Measurements from ENCODE around the gene RPL4. TPM values are rescaled to one million over a fixed set of nuclear protein-coding genes. Genes with fewer than 3 reads are reported as not detected.

Gene RPL4
- total and polyA plus RNA-seq, 10 of the 15 experiments (the other 5 are each of a cell fraction or from before 2014, with no cell fraction given) = 2,004 to 8,888 (median 4,667) TPM

DNA sequence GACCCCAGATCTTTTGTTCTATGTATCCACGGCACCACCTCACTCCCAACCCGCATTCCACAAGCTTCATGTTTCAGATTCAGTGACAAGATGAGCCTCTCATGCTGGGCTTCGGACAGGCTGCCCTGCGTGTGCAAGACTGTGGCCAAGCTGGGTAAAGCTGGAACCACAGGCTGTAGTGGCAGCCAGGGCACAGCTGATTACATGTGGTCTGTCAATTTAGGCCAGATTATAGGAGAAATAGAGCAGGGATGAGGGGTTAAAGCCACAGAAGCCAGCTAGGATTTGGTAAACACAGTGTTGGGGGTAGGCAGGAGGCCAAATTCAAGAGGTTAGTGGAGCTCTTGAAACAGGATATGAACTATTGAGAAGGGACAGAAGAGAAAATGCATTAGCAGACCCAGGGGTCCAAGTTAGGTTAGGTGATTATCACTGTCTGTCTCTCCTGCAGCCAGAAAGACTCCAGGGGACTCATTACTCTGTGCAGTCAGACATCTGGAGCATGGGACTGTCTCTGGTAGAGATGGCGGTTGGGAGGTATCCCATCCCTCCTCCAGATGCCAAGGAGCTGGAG lies 20.0 kb downstream of the RPL4 start:
- TF ChIP-seq RUNX3 (IDR thresholded peaks at IDR 0.05; ENCODE audit: low read length) (no peak), TBL1XR1 (IDR thresholded peaks at IDR 0.05; ENCODE audit: low read depth, low read length) (no peak), BCL11A (IDR thresholded peaks at IDR 0.05; ENCODE audit: low read depth, low read length) (no peak), RBBP5 (conservative IDR thresholded peaks at IDR 0.05) (no peak), POLR2A (IDR thresholded peaks at IDR 0.05; ENCODE audit: low read depth, low read length) (no peak), TCF7 (IDR thresholded peaks at IDR 0.05; ENCODE audit: borderline replicate concordance) (no peak), ESRRA (IDR thresholded peaks at IDR 0.05; ENCODE audit: low read length) (no peak), LARP7 (IDR thresholded peaks at IDR 0.05) (no peak), CHD2 (IDR thresholded peaks at IDR 0.05; ENCODE audit: borderline replicate concordance, low read depth, low read length) (no peak), MYB (IDR thresholded peaks at IDR 0.05; ENCODE audit: borderline replicate concordance, low read depth, low read length) (no peak), POLR2AphosphoS5 (IDR thresholded peaks at IDR 0.05; ENCODE audit: low read length) (no peak), NFYB (IDR thresholded peaks at IDR 0.05; ENCODE audit: insufficient read depth, low read depth, low read length) (no peak)
- TF ChIP-seq, protein P1, sequence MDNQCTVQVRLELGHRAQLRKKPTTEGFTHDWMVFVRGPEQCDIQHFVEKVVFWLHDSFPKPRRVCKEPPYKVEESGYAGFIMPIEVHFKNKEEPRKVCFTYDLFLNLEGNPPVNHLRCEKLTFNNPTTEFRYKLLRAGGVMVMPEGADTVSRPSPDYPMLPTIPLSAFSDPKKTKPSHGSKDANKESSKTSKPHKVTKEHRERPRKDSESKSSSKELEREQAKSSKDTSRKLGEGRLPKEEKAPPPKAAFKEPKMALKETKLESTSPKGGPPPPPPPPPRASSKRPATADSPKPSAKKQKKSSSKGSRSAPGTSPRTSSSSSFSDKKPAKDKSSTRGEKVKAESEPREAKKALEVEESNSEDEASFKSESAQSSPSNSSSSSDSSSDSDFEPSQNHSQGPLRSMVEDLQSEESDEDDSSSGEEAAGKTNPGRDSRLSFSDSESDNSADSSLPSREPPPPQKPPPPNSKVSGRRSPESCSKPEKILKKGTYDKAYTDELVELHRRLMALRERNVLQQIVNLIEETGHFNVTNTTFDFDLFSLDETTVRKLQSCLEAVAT (IDR thresholded peaks at IDR 0.05) = no peak
- TF ChIP-seq, protein P2, sequence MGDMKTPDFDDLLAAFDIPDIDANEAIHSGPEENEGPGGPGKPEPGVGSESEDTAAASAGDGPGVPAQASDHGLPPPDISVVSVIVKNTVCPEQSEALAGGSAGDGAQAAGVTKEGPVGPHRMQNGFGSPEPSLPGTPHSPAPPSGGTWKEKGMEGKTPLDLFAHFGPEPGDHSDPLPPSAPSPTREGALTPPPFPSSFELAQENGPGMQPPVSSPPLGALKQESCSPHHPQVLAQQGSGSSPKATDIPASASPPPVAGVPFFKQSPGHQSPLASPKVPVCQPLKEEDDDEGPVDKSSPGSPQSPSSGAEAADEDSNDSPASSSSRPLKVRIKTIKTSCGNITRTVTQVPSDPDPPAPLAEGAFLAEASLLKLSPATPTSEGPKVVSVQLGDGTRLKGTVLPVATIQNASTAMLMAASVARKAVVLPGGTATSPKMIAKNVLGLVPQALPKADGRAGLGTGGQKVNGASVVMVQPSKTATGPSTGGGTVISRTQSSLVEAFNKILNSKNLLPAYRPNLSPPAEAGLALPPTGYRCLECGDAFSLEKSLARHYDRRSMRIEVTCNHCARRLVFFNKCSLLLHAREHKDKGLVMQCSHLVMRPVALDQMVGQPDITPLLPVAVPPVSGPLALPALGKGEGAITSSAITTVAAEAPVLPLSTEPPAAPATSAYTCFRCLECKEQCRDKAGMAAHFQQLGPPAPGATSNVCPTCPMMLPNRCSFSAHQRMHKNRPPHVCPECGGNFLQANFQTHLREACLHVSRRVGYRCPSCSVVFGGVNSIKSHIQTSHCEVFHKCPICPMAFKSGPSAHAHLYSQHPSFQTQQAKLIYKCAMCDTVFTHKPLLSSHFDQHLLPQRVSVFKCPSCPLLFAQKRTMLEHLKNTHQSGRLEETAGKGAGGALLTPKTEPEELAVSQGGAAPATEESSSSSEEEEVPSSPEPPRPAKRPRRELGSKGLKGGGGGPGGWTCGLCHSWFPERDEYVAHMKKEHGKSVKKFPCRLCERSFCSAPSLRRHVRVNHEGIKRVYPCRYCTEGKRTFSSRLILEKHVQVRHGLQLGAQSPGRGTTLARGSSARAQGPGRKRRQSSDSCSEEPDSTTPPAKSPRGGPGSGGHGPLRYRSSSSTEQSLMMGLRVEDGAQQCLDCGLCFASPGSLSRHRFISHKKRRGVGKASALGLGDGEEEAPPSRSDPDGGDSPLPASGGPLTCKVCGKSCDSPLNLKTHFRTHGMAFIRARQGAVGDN (IDR thresholded peaks at IDR 0.05) = no peak
- FAIRE-seq = no peak
- ChIA-PET SMC1A (ENCODE audit: uncharacterized antibody, unreplicated experiment) (interaction anchor here (0.6 to 1.5 kb wide), 3 partner anchors 10 to 130 kb away, joined by 3 to 5 read pairs (median 3); no protein-coding TSS in a partner anchor), CTCF (interaction anchor here (1.4 to 1.7 kb wide), 2 partner anchors 10 to 13 kb away, joined by 4 to 5 read pairs; partner anchors contain the start of gene SNAPC5), POLR2A (interaction anchor here (0.6 kb wide), 2 partner anchors 14 to 25 kb away, joined by 3 read pairs; no protein-coding TSS in a partner anchor), RAD21 (ENCODE audit: unreplicated experiment) (no interaction called here)
- H3K4me1 ChIP-seq (ENCODE audit: control insufficient read depth, insufficient read depth, low read length) = no peaks in the 10 kb centered on the region
- no peak overlapping the region for H2AFZ ChIP-seq (ENCODE audit: control insufficient read depth, low read depth, low read length)
- no peak overlapping the region for H3K9ac ChIP-seq (ENCODE audit: control insufficient read depth, insufficient read depth, low read length)
- H3K9me3 ChIP-seq (replicated peaks; ENCODE audit: control insufficient read depth, insufficient read depth, low read length) = no peaks in the 10 kb centered on the region
- H4K20me1 ChIP-seq (ENCODE audit: control insufficient read depth, insufficient read depth) = no peaks in the 10 kb centered on the region
- intact Hi-C loops (cut with micrococcal nuclease; ENCODE audit: unreplicated experiment) (no loop called here), in situ Hi-C loops (cut with MboI) (no loop called here)
- H3K79me2 ChIP-seq (ENCODE audit: control insufficient read depth, insufficient read depth, low read length) = no peaks in the 10 kb centered on the region; the same call in 1 of the 2 replicates
- H3K4me3 ChIP-seq = no peak overlapping the region
- no peak overlapping the region for H3K27ac ChIP-seq (ENCODE audit: control insufficient read depth, insufficient read depth)
- WGBS (ENCODE audit: insufficient coverage, insufficient replicate concordance, low lambda C conversion rate, missing lambda C conversion rate) = 100% methylated on average over 5 of the region's 5 CpGs
- DNase-seq (ENCODE audit: low read depth, low spot score) = no peak
- H3K36me3 ChIP-seq (ENCODE audit: control insufficient read depth in 2 of 2, insufficient read depth in 2 of 2, low read length in 1 of 2) = peaks cover 34 to 39% of the 10 kb centered on the region in 2 experiments
- ATAC-seq = no peak
- H3K4me2 ChIP-seq (ENCODE audit: control insufficient read depth, insufficient read depth) = no peak overlapping the region
- no TSS peak for BruUV-seq (replicated peaks)
- no peaks in the 10 kb centered on the region for H3K27me3 ChIP-seq (replicated peaks in 1 of 2; ENCODE audit: control insufficient read depth in 2 of 2, insufficient read depth in 2 of 2, low read length in 1 of 2)

Data from GM12878 (cell line).